H1 (cell line): ENCODE measurements around the gene UNC80. TPM values are rescaled to one million over a fixed set of nuclear protein-coding genes. Genes with fewer than 3 reads are reported as not detected.

Experiments
- BACH1 ChIP-seq: IDR thresholded peaks from 2 replicates; pipeline ENCODE4 v1.6.1; 2012; ENCODE audit warnings: low read length, improper control_type of control experiment
- KDM4A ChIP-seq: IDR thresholded peaks from one replicate; pipeline ENCODE4 v1.7.1; 2012; ENCODE audit warnings: low read depth, mild to moderate bottlenecking, moderate library complexity, low read length, inconsistent platforms; ENCODE audit not compliant: severe bottlenecking
- MAFK ChIP-seq: IDR thresholded peaks from 2 replicates; pipeline ENCODE4 v1.6.1; 2012; ENCODE audit warnings: low read depth, mild to moderate bottlenecking, improper control_type of control experiment, low read length
- POU5F1 ChIP-seq: IDR thresholded peaks from 2 replicates; pipeline ENCODE4 v1.6.1; 2011; ENCODE audit warnings: low read depth, mild to moderate bottlenecking, low read length, moderate library complexity
- RFX5 ChIP-seq: IDR thresholded peaks from 2 replicates; pipeline ENCODE4 v1.6.1; 2011; ENCODE audit warnings: low read depth, low read length, improper control_type of control experiment, borderline replicate concordance
- RNF2 ChIP-seq: fragments of 200-900, 300-1000 bp; sonication (generic); IDR thresholded peaks from 2 replicates; pipeline ENCODE4 v1.7.1; 2016; ENCODE audit warnings: borderline replicate concordance, low read depth, mild to moderate bottlenecking, antibody characterized with exemption, low read length; ENCODE audit not compliant: poor library complexity, severe bottlenecking; ENCODE audit errors: missing control alignments
- SP2 ChIP-seq: IDR thresholded peaks from 2 replicates; pipeline ENCODE4 v1.6.1; 2012; ENCODE audit warnings: mild to moderate bottlenecking, low read length, inconsistent platforms
- polyA plus RNA-seq, 7 experiments: library from polyadenylated mRNA; depleted of rRNA in 3 of 7; stranded (reverse) in 5 of 7; unstranded in 2 of 7; fragments of >200 nt in 5 of 7; fragments of 200-250 nt in 2 of 7; gene quantifications; 1 replicate in 5 of 7; 2 replicates in 1 of 7; 4 replicates in 1 of 7; pipeline versions ENCODE4 v1.2.1 to v1.2.3, GENCODE V29; 2011 to 2013; ENCODE audit warnings: missing spikeins in 2 of 7, mixed read lengths in 2 of 7
- total RNA-seq: library from RNA; stranded (reverse); fragmentation: NEBNext Ultra II Directional; extraction: Animal tissue kit (Norgen Biotek cat#: 25700); gene quantifications from 2 replicates; pipeline ENCODE4 v1.2.1, GENCODE V29; 2021

Gene UNC80
- total and polyA plus RNA-seq, 2 of the 8 experiments (the other 6 are each of a cell fraction or from before 2014, with no cell fraction given), result 0.53 to 0.56 TPM

GRCh38 chr2:209726311-209726710 lies 45.3 kb upstream of the UNC80 start (continued):
- no peak for TF ChIP-seq RFX5
- TF ChIP-seq MAFK, result no peak
- no peak for TF ChIP-seq KDM4A
- no peak for TF ChIP-seq SP2
- no peak for TF ChIP-seq BACH1
- no peak for TF ChIP-seq RNF2
- no peak for TF ChIP-seq POU5F1
